Endothelial cell (in vitro differentiated cells): ENCODE measurements around the gene RCOR1. TPM values are rescaled to one million over a fixed set of nuclear protein-coding genes. Genes with fewer than 3 reads are reported as not detected.

Source experiments
- DNase-seq: peaks from one replicate; pipeline ENCODE4 v3.0.0; 2021; ENCODE audit warnings: low spot score
- H3K27ac Mint-ChIP-seq: one replicate; pipeline ENCODE4 v1.8.0; 2021; ENCODE audit warnings: mixed read lengths, inconsistent platforms; ENCODE audit not compliant: unreplicated experiment
- H3K27me3 Mint-ChIP-seq: one replicate; pipeline ENCODE4 v1.8.0; 2021; ENCODE audit warnings: mild to moderate bottlenecking, moderate library complexity, mixed read lengths, inconsistent platforms; ENCODE audit not compliant: unreplicated experiment
- H3K36me3 Mint-ChIP-seq: one replicate; pipeline ENCODE4 v1.8.0; 2021; ENCODE audit warnings: mild to moderate bottlenecking, low read depth, mixed read lengths, inconsistent platforms; ENCODE audit not compliant: unreplicated experiment
- H3K4me1 Mint-ChIP-seq: one replicate; pipeline ENCODE4 v1.8.0; 2021; ENCODE audit warnings: mild to moderate bottlenecking, mixed read lengths, inconsistent platforms; ENCODE audit not compliant: unreplicated experiment
- H3K4me3 Mint-ChIP-seq: one replicate; pipeline ENCODE4 v1.8.0; 2021; ENCODE audit warnings: mild to moderate bottlenecking, mixed read lengths, inconsistent platforms; ENCODE audit not compliant: unreplicated experiment
- H3K9me3 Mint-ChIP-seq: one replicate; pipeline ENCODE4 v1.8.0; 2021; ENCODE audit warnings: mixed read lengths, inconsistent platforms; ENCODE audit not compliant: unreplicated experiment
- CTCF ChIP-seq: fragments of 200-600 bp; sonication (generic); IDR thresholded peaks from one replicate; pipeline ENCODE4 v1.5.0; 2021; ENCODE audit warnings: antibody characterized with exemption; ENCODE audit not compliant: unreplicated experiment
- total RNA-seq: library from RNA; stranded (reverse); fragmentation: NEBNext Ultra II Directional; extraction: Animal tissue kit (Norgen Biotek cat#: 25700); gene quantifications from one replicate; pipeline ENCODE4 v1.2.1, GENCODE V29; 2021; ENCODE audit not compliant: unreplicated experiment

Gene RCOR1
- total RNA-seq, 1 donor from 2014 or later = 51.6 TPM

- peaks cover 37% of the 10 kb centered on the region for H3K4me1 Mint-ChIP-seq
These were observed 67.3 kb downstream of the RCOR1 start for GRCh38 chr14:102659797-102660196.

GRCh38 chr14:102661614-102662013 is 69.2 kb downstream of the RCOR1 start:
- no peak for TF ChIP-seq CTCF
- peaks cover 41% of the 10 kb centered on the region for H3K4me1 Mint-ChIP-seq
- no peak overlapping the region for H3K27ac Mint-ChIP-seq
- peaks cover 6% of the 10 kb centered on the region for H3K27me3 Mint-ChIP-seq
- H3K4me3 Mint-ChIP-seq = no peak overlapping the region
- H3K9me3 Mint-ChIP-seq = no peaks in the 10 kb centered on the region
- no peak for DNase-seq
- H3K36me3 Mint-ChIP-seq = peaks cover 3% of the 10 kb centered on the region

More at GRCh38 chr14:102659797-102660196, 67.3 kb downstream of the RCOR1 start:
- no peak overlapping the region for H3K4me3 Mint-ChIP-seq
- H3K9me3 Mint-ChIP-seq = no peaks in the 10 kb centered on the region
- no peak for DNase-seq
- peaks cover 6% of the 10 kb centered on the region for H3K27me3 Mint-ChIP-seq
- TF ChIP-seq CTCF = no peak
- H3K36me3 Mint-ChIP-seq = peaks cover 3% of the 10 kb centered on the region
- H3K27ac Mint-ChIP-seq = peak overlapping the region; percentile 21

- peaks cover 6% of the 10 kb centered on the region for H3K27me3 Mint-ChIP-seq
- TF ChIP-seq CTCF = no peak
- peaks cover 46% of the 10 kb centered on the region for H3K4me1 Mint-ChIP-seq
- no peak overlapping the region for H3K4me3 Mint-ChIP-seq
- DNase-seq = no peak
- H3K27ac Mint-ChIP-seq = peak overlapping the region; percentile 65
- no peaks in the 10 kb centered on the region for H3K9me3 Mint-ChIP-seq
- H3K36me3 Mint-ChIP-seq = peaks cover 3% of the 10 kb centered on the region
These were observed 70.4 kb downstream of the RCOR1 start for GRCh38 chr14:102662636-102663430.

- no peak overlapping the region for H3K4me3 Mint-ChIP-seq
- peaks cover 6% of the 10 kb centered on the region for H3K27me3 Mint-ChIP-seq
- no peak overlapping the region for H3K27ac Mint-ChIP-seq
- no peak for TF ChIP-seq CTCF
- H3K4me1 Mint-ChIP-seq = peaks cover 46% of the 10 kb centered on the region
- H3K9me3 Mint-ChIP-seq = no peaks in the 10 kb centered on the region
- DNase-seq = no peak
- H3K36me3 Mint-ChIP-seq = peaks cover 3% of the 10 kb centered on the region
These were observed 71.0 kb downstream of the RCOR1 start for GRCh38 chr14:102663440-102663839.

DNA sequence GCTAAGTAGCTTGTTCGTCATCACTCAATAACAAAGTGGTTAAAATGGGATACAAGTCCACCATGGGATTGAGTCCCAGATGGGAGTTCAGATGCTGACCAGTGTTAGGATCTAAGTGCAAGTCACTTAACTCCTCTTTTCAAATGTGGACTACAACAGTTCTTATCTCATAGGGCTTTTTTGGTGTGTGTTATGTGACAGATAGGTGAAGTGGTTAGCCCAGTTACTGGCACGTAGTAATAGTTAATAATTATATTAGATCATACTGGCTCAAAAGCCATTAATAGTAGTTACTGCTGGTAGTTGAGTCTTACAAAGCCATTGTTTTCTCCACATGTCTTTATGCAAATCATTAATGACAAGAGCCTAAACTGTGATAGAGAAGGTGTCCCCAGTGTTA is 73.2 kb downstream of the RCOR1 start:
- DNase-seq = no peak
- Mint-ChIP-seq H3K36me3 (peaks cover 3% of the 10 kb centered on the region), H3K9me3 (no peaks in the 10 kb centered on the region), H3K27ac (peak overlapping the region; percentile 7), H3K4me3 (no peak overlapping the region), H3K4me1 (peaks cover 37% of the 10 kb centered on the region), H3K27me3 (no peaks in the 10 kb centered on the region)
- TF ChIP-seq CTCF = no peak
